Measurements from ENCODE around the gene HECTD1.
A peak's percentile ranks its signal among the peaks of the same experiment; 100 is the strongest.

HECTD1 gene

GRCh38 chr14:31159682-31160296, 47.8 kb downstream of the HECTD1 start:
- H3K27ac ChIP-seq (ENCODE audit: extremely low read depth, low read depth, low read length), result no peak overlapping the region
- no peak overlapping the region for H3K4me3 ChIP-seq (ENCODE audit: low read depth, low read length)
- H3K36me3 ChIP-seq (ENCODE audit: control insufficient read depth in 2 of 2, insufficient read depth in 1 of 2, low read length in 2 of 2), result peaks cover 47 to 63% of the 10 kb centered on the region in 2 experiments
- TF ChIP-seq ZNF449 (tag by site-specific recombination; IDR thresholded peaks at IDR 0.05) (no peak), ZNF140 (tag by site-specific recombination; IDR thresholded peaks at IDR 0.05) (no peak), GLIS1 (tag by site-specific recombination; IDR thresholded peaks at IDR 0.05) (peak; percentile 31), HOXD13 (CRISPR knock-in tag; IDR thresholded peaks at IDR 0.05; ENCODE audit: borderline replicate concordance) (no peak), PRDM6 (tag by site-specific recombination; IDR thresholded peaks at IDR 0.05) (peak; percentile 51), IKZF3 (tag by site-specific recombination; IDR thresholded peaks at IDR 0.05) (no peak), ZNF350 (tag by site-specific recombination; IDR thresholded peaks at IDR 0.05) (no peak), OSR2 (tag by site-specific recombination; IDR thresholded peaks at IDR 0.05) (no peak), KLF9 (tag by site-specific recombination; IDR thresholded peaks at IDR 0.05; ENCODE audit: low read depth) (no peak), ZNF394 (tag by site-specific recombination; IDR thresholded peaks at IDR 0.05; ENCODE audit: borderline replicate concordance) (no peak), ZFHX2 (tag by site-specific recombination; conservative IDR thresholded peaks at IDR 0.05) (no peak), ZBTB20 (tag by site-specific recombination; IDR thresholded peaks at IDR 0.05) (no peak), ZBTB17 (tag by site-specific recombination; IDR thresholded peaks at IDR 0.05) (0 out of 2 replicates have a peak, but pooled peaks have one; percentile 19), ZNF561 (tag by site-specific recombination; IDR thresholded peaks at IDR 0.05; ENCODE audit: borderline replicate concordance) (peak; percentile 56; the same call in 1 of the 2 replicates)
- POLR2A ChIA-PET, result interaction anchor here (0.6 kb wide), 1 partner anchor 14 kb away, joined by 3 read pairs; no protein-coding TSS in a partner anchor
- no peaks in the 10 kb centered on the region for H3K9me3 ChIP-seq (ENCODE audit: control insufficient read depth, insufficient read depth, low read depth, low read length)
- CTCF ChIA-PET, result interaction anchor here (0.7 kb wide), 1 partner anchor 9 kb away, joined by 3 read pairs; no protein-coding TSS in a partner anchor
- 0 out of 2 replicates have a peak, but pooled peaks cover 2% of the 10 kb centered on the region for H3K4me1 ChIP-seq (ENCODE audit: control insufficient read depth, insufficient read depth, low read length)

GRCh38 chr14:31154956-31155355, 52.6 kb downstream of the HECTD1 start:
- Histone ChIP-seq H3K36me3 (ENCODE audit: control insufficient read depth in 2 of 2, insufficient read depth in 1 of 2, low read length in 2 of 2) (peaks cover 50 to 74% of the 10 kb centered on the region in 2 experiments), H3K27ac (ENCODE audit: extremely low read depth, low read depth, low read length) (no peak overlapping the region), H3K9me3 (ENCODE audit: control insufficient read depth, insufficient read depth, low read depth, low read length) (no peaks in the 10 kb centered on the region), H3K4me3 (ENCODE audit: low read depth, low read length) (no peak overlapping the region), H3K4me1 (ENCODE audit: control insufficient read depth, insufficient read depth, low read length) (no peaks in the 10 kb centered on the region)
- CTCF ChIA-PET, result interaction anchor here (0.6 kb wide), 2 partner anchors 48 to 56 kb away, joined by 3 read pairs; no protein-coding TSS in a partner anchor
- POLR2A ChIA-PET, result no interaction called here
- TF ChIP-seq ZNF148 (tag by site-specific recombination; IDR thresholded peaks at IDR 0.05; ENCODE audit: borderline replicate concordance), result no peak
- no peak for TF ChIP-seq ZNF24 (tag by site-specific recombination; IDR thresholded peaks at IDR 0.05)
- TF ChIP-seq ZNF10 (tag by site-specific recombination; IDR thresholded peaks at IDR 0.05), result no peak
- TF ChIP-seq ZNF701 (tag by site-specific recombination; IDR thresholded peaks at IDR 0.05), result no peak
- TF ChIP-seq ZNF837 (tag by site-specific recombination; IDR thresholded peaks at IDR 0.05), result no peak
- TF ChIP-seq ZNF112 (tag by site-specific recombination; IDR thresholded peaks at IDR 0.05), result no peak
- no peak for TF ChIP-seq SCRT2 (tag by site-specific recombination; IDR thresholded peaks at IDR 0.05)
- TF ChIP-seq, protein P1, sequence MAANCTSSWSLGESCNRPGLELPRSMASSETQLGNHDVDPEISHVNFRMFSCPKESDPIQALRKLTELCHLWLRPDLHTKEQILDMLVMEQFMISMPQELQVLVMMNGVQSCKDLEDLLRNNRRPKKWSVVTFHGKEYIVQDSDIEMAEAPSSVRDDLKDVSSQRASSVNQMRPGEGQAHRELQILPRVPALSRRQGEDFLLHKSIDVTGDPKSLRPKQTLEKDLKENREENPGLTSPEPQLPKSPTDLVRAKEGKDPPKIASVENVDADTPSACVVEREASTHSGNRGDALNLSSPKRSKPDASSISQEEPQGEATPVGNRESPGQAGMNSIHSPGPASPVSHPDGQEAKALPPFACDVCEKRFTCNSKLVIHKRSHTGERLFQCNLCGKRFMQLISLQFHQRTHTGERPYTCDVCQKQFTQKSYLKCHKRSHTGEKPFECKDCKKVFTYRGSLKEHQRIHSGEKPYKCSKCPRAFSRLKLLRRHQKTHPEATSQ (tag by site-specific recombination; IDR thresholded peaks at IDR 0.05), result no peak
- TF ChIP-seq SETDB1 (IDR thresholded peaks at IDR 0.05; ENCODE audit: insufficient read length, low read length), result no peak
- no peak for TF ChIP-seq ZSCAN23 (tag by site-specific recombination; IDR thresholded peaks at IDR 0.05)
- TF ChIP-seq ZNF354C (tag by site-specific recombination; IDR thresholded peaks at IDR 0.05; ENCODE audit: borderline replicate concordance, low read depth), result no peak
- no peak for TF ChIP-seq ZNF623 (tag by site-specific recombination; IDR thresholded peaks at IDR 0.05)
- no peak for TF ChIP-seq ZNF223 (tag by site-specific recombination; IDR thresholded peaks at IDR 0.05)
- TF ChIP-seq ZNF76 (tag by site-specific recombination; IDR thresholded peaks at IDR 0.05; ENCODE audit: borderline replicate concordance, low read depth), result no peak
- TF ChIP-seq FEZF1 (tag by site-specific recombination; IDR thresholded peaks at IDR 0.05), result no peak
